HepG2 (cell line): ENCODE measurements around the gene VAPB. TPM values are rescaled to one million over a fixed set of nuclear protein-coding genes. Genes with fewer than 3 reads are reported as not detected.

ENCODE experiments used
- ATAC-seq: fragments of 200-7000 bp; cut with Tn5 transposase; 3 replicates; pipeline ENCODE4 v1.9.1; 2020; ENCODE audit warnings: mild to moderate bottlenecking, moderate library complexity
- BruUV-seq: library from RNA; stranded (reverse); fragments of 400-500 nt; replicated peaks from 2 replicates; lab custom pipeline; 2021; lab: Mats Ljungman, UMichigan
- CTCF ChIA-PET: fragments of 300-600 bp; formaldehyde crosslinking; extraction: SDS; loops from one replicate; lab custom pipeline; 2021; ENCODE audit warnings: low total read pairs, inconsistent platforms, low intra/inter-chr PET ratio; lab: Yijun Ruan, JAX
- POLR2A ChIA-PET: fragments of 350-600 bp; sonication (Branson Sonifier 250); formaldehyde crosslinking; loops from one replicate; lab custom pipeline; 2020; ENCODE audit warnings: antibody characterized with exemption, inconsistent platforms; lab: Yijun Ruan, JAX
- DNase-seq: peaks from one replicate; pipeline ENCODE4 v3.0.0-alpha.2; 2015; ENCODE audit warnings: low spot score
- FAIRE-seq: peaks from 3 replicates; lab custom pipeline; 2011; peaks lifted over from hg19 to GRCh38; lab: Jason Lieb, UNC
- H2AFZ ChIP-seq: one replicate; pipeline ENCODE4 v1.6.1; 2011; ENCODE audit warnings: low read length, inconsistent platforms
- H3K27ac ChIP-seq: fragments of 300-600 bp; 3 replicates; pipeline ENCODE4 v1.8.0; 2011; ENCODE audit warnings: mixed run types, mild to moderate bottlenecking, mixed read lengths, low read length, inconsistent platforms; ENCODE audit not compliant: insufficient read depth; ENCODE audit errors: extremely low read length
- H3K27me3 ChIP-seq, 2 experiments: fragments of 200-600 bp in 1 of 2; 2 replicates in 1 of 2; 3 replicates in 1 of 2; pipeline versions ENCODE4 v1.6.0 to v1.8.0; 2011; ENCODE audit warnings: low read length in 2 of 2, mild to moderate bottlenecking in 2 of 2, moderate library complexity in 2 of 2, inconsistent platforms in 1 of 2; ENCODE audit not compliant: insufficient read depth in 2 of 2, control insufficient read depth in 1 of 2
- H3K36me3 ChIP-seq, 2 experiments: fragments of 200-600 bp in 1 of 2; replicated peaks in 1 of 2; 2 replicates in 1 of 2; 3 replicates in 1 of 2; pipeline versions ENCODE4 v1.5.1 to v1.8.0; 2011; ENCODE audit warnings: low read length in 2 of 2, inconsistent platforms in 1 of 2; ENCODE audit not compliant: insufficient read depth in 2 of 2, control insufficient read depth in 1 of 2
- H3K4me1 ChIP-seq: 2 replicates; pipeline ENCODE4 v1.5.1; 2012; ENCODE audit warnings: low read length, inconsistent platforms; ENCODE audit not compliant: insufficient read depth
- H3K4me2 ChIP-seq: 2 replicates; pipeline ENCODE4 v1.6.0; 2011; ENCODE audit warnings: low read depth, low read length, inconsistent platforms
- H3K4me3 ChIP-seq, 3 experiments: fragments of 200-600 bp in 1 of 3; sonication (generic), shearing (Covaris generic) in 1 of 3; replicated peaks in 1 of 3; 2 replicates each; pipeline ENCODE4 v1.5.1; 2011 to 2016; ENCODE audit warnings: low read length in 3 of 3, inconsistent platforms in 2 of 3, low read depth in 2 of 3, mild to moderate bottlenecking in 2 of 3, control low read depth in 1 of 3, mixed read lengths in 1 of 3; ENCODE audit not compliant: insufficient read depth in 1 of 3
- H3K79me2 ChIP-seq: one replicate; pipeline ENCODE4 v1.6.1; 2011; ENCODE audit warnings: low read length, inconsistent platforms; ENCODE audit not compliant: insufficient read depth
- H3K9ac ChIP-seq: 2 replicates; pipeline ENCODE4 v1.6.0; 2011; ENCODE audit warnings: mild to moderate bottlenecking, low read depth, low read length, inconsistent platforms; ENCODE audit not compliant: insufficient read depth
- H3K9me3 ChIP-seq: 2 replicates; pipeline ENCODE4 v1.5.1; 2012; ENCODE audit warnings: mild to moderate bottlenecking, low read length
- H4K20me1 ChIP-seq: 2 replicates; pipeline ENCODE4 v1.6.0; 2011; ENCODE audit warnings: inconsistent platforms, mild to moderate bottlenecking, low read length, moderate library complexity; ENCODE audit not compliant: insufficient read depth
- BCL6 ChIP-seq: IDR thresholded peaks from 2 replicates; pipeline ENCODE4 v1.6.1; 2016; ENCODE audit warnings: missing genetic modification reagents, missing compliant biosample characterization
- CBFB ChIP-seq: sonication (generic); formaldehyde crosslinking; IDR thresholded peaks from 2 replicates; pipeline ENCODE4 v1.4.0; 2020; ENCODE audit warnings: missing genetic modification reagents
- CHCHD3 ChIP-seq: sonication (generic); formaldehyde crosslinking; IDR thresholded peaks from 2 replicates; pipeline ENCODE4 v1.8.0; 2022; ENCODE audit warnings: mild to moderate bottlenecking, missing genetic modification reagents, moderate library complexity
- FOXK2 ChIP-seq: fragments of 450-650 bp; IDR thresholded peaks from 2 replicates; pipeline ENCODE4 v1.6.1; 2016
- HOXD1 ChIP-seq: sonication (generic); formaldehyde crosslinking; IDR thresholded peaks from 2 replicates; pipeline ENCODE4 v1.5.0; 2020; ENCODE audit warnings: missing genetic modification reagents
- KDM1A ChIP-seq: IDR thresholded peaks from 2 replicates; pipeline ENCODE4 v1.6.1; 2016; ENCODE audit warnings: missing compliant biosample characterization
- RBM22 ChIP-seq: fragments of 200-400 bp; formaldehyde crosslinking; optimal IDR thresholded peaks from 2 replicates; pipeline ENCODE3; 2017; ENCODE audit warnings: mild to moderate bottlenecking, low read length, moderate library complexity
- ZFP36L1 ChIP-seq: sonication (generic); formaldehyde crosslinking; IDR thresholded peaks from 2 replicates; pipeline ENCODE4 v1.8.0; 2022; ENCODE audit warnings: mild to moderate bottlenecking, missing genetic modification reagents, moderate library complexity
- ZNF263 ChIP-seq: sonication (generic); formaldehyde crosslinking; IDR thresholded peaks from 2 replicates; pipeline ENCODE4 v1.4.0; 2020; ENCODE audit warnings: missing genetic modification reagents
- ZNF280B ChIP-seq: sonication (generic); formaldehyde crosslinking; IDR thresholded peaks from 2 replicates; pipeline ENCODE4 v1.5.0; 2020; ENCODE audit warnings: missing genetic modification reagents, mild to moderate bottlenecking, borderline replicate concordance
- ZNF281 ChIP-seq: sonication (generic); formaldehyde crosslinking; IDR thresholded peaks from 2 replicates; pipeline ENCODE4 v1.4.0; 2020; ENCODE audit warnings: missing genetic modification reagents, borderline replicate concordance
- ZNF580 ChIP-seq: IDR thresholded peaks from 2 replicates; pipeline ENCODE4 v1.6.1; 2016; ENCODE audit warnings: low read depth, borderline replicate concordance
- ZNF598 ChIP-seq: sonication (generic); formaldehyde crosslinking; IDR thresholded peaks from 2 replicates; pipeline ENCODE4 v1.5.1; 2020; ENCODE audit warnings: mild to moderate bottlenecking, missing genetic modification reagents, borderline replicate concordance
- ZNF772 ChIP-seq: sonication (generic); formaldehyde crosslinking; IDR thresholded peaks from 2 replicates; pipeline ENCODE4 v1.5.0; 2020; ENCODE audit warnings: mild to moderate bottlenecking, missing genetic modification reagents
- ZNF790 ChIP-seq: sonication (generic); formaldehyde crosslinking; IDR thresholded peaks from 2 replicates; pipeline ENCODE4 v1.8.0; 2022; ENCODE audit warnings: missing genetic modification reagents, mild to moderate bottlenecking, borderline replicate concordance
- WGBS: methylation state at CpG from one replicate; pipeline ENCODE4 v1.1.6; 2017; ENCODE audit warnings: low lambda C conversion rate; 5-methylcytosine and 5-hydroxymethylcytosine counted together
- in situ Hi-C: cut with HindIII; loops from 2 replicates; pipeline ENCODE4 v1.10.0; 2017; ENCODE audit warnings: low pct_unique_long_range_greater_than_20kb; ENCODE audit not compliant: extremely low pct_ligation_motif_present
- intact Hi-C: fragments of 100-400 bp; cut with micrococcal nuclease; formaldehyde crosslinking; loops from one replicate; pipeline ENCODE4 v1.10.0; 2022; ENCODE audit not compliant: unreplicated experiment
- polyA plus RNA-seq, 8 experiments: library from polyadenylated mRNA; depleted of rRNA in 3 of 8; stranded (reverse) in 7 of 8; unstranded in 1 of 8; fragments of >200 nt; fragmentation: Illumina TruSeq in 4 of 8; extraction: Trizol in 4 of 8; gene quantifications; 2 replicates each; pipeline versions ENCODE4 v1.2.1 to v1.2.3, GENCODE V29; 2011 to 2016; ENCODE audit warnings: low read depth in 4 of 8, missing spikeins in 1 of 8, mixed read lengths in 1 of 8; ENCODE audit not compliant: insufficient read depth in 1 of 8
- total RNA-seq, 5 experiments: library from RNA; depleted of rRNA; stranded (reverse); fragments of >200 nt; fragmentation: Illumina TruSeq; extraction: Trizol; gene quantifications; 2 replicates each; pipeline ENCODE4 v1.2.3, GENCODE V29; 2016; ENCODE audit warnings: low read depth in 1 of 5

The VAPB gene
- total and polyA plus RNA-seq, 2 of the 13 experiments (the other 11 are each of a cell fraction or from before 2014, with no cell fraction given), result 18.6 to 48.5 TPM

GRCh38 chr20:58399926-58400325 is 10.9 kb downstream of the VAPB start:
- Histone ChIP-seq H2AFZ (no peak overlapping the region), H3K4me3 (no peak overlapping the region), H3K4me1 (peaks cover 35% of the 10 kb centered on the region), H3K4me2 (no peak overlapping the region), H3K79me2 (peaks cover 98% of the 10 kb centered on the region), H3K9ac (no peak overlapping the region), H3K36me3 (peaks cover 4 to 8% of the 10 kb centered on the region in 2 experiments; a peak in 2 of 5 replicates), H4K20me1 (peaks cover 43% of the 10 kb centered on the region), H3K9me3 (no peaks in the 10 kb centered on the region), H3K27me3 (no peaks in the 10 kb centered on the region), H3K27ac (no peak overlapping the region)
- ATAC-seq (no peak), FAIRE-seq (no peak), DNase-seq (no peak)
- BruUV-seq, result no TSS peak
- CTCF ChIA-PET, result no interaction called here
- in situ Hi-C loops (no loop called here), intact Hi-C loops (no loop called here)
- TF ChIP-seq RBM22 (peak; percentile 69), ZNF281 (CRISPR knock-in tag) (no peak), ZNF790 (CRISPR knock-in tag) (no peak), CBFB (no peak)
- 97% methylated on average over 6 of the region's 6 CpGs for WGBS
- POLR2A ChIA-PET, result interaction anchor here (1.1 to 1.3 kb wide), 2 partner anchors 11 to 34 kb away, joined by 3 to 6 read pairs; partner anchors contain the start of gene VAPB

- no peak for ATAC-seq
- CTCF ChIA-PET, result no interaction called here
- no TSS peak for BruUV-seq
- TF ChIP-seq ZNF280B (CRISPR knock-in tag), result no peak
- no peak for TF ChIP-seq ZNF772 (CRISPR knock-in tag)
- no peak for TF ChIP-seq FOXK2
- TF ChIP-seq ZNF263 (CRISPR knock-in tag), result no peak
- no peak for TF ChIP-seq ZNF598 (CRISPR knock-in tag)
- TF ChIP-seq KDM1A (CRISPR knock-in tag), result no peak
- TF ChIP-seq BCL6 (CRISPR knock-in tag), result no peak
- TF ChIP-seq ZFP36L1, result no peak
- TF ChIP-seq HOXD1 (CRISPR knock-in tag), result no peak
- no peak for TF ChIP-seq CHCHD3
- TF ChIP-seq ZNF580 (CRISPR knock-in tag), result no peak
These were observed 12.1 kb downstream of the VAPB start for GRCh38 chr20:58401162-58401561.

More at GRCh38 chr20:58401162-58401561, 12.1 kb downstream of the VAPB start:
- peaks cover 33% of the 10 kb centered on the region for H3K4me1 ChIP-seq
- peaks cover 33% of the 10 kb centered on the region for H4K20me1 ChIP-seq
- H3K79me2 ChIP-seq, result peaks cover 100% of the 10 kb centered on the region
- no peak overlapping the region for H3K4me3 ChIP-seq
- DNase-seq (no peak), FAIRE-seq (no peak)
- intact Hi-C loops, result no loop called here
- no peaks in the 10 kb centered on the region for H3K27me3 ChIP-seq
- no peak overlapping the region for H2AFZ ChIP-seq
- H3K27ac ChIP-seq, result no peak overlapping the region
- POLR2A ChIA-PET, result no interaction called here
- peaks cover 4 to 8% of the 10 kb centered on the region in 2 experiments; a peak in 2 of 5 replicates for H3K36me3 ChIP-seq
- 98% methylated on average over 1 of the region's 1 CpG for WGBS
- in situ Hi-C loops, result no loop called here
- no peak overlapping the region for H3K4me2 ChIP-seq
- no peaks in the 10 kb centered on the region for H3K9me3 ChIP-seq
- no peak overlapping the region for H3K9ac ChIP-seq
